Heart left ventricle (tissue), 16 donors: ENCODE measurements around the gene SRD5A2. TPM values are rescaled to one million over a fixed set of nuclear protein-coding genes. Genes with fewer than 3 reads are reported as not detected.

Source experiments
- ATAC-seq, 4 donors: fragments of 200-7000 bp; cut with Tn5 transposase; one replicate each; pipeline ENCODE4 v1.9.1; 2020 to 2022; ENCODE audit warnings: moderate library complexity in 4 of 4, mild to moderate bottlenecking in 3 of 4, moderate number of reproducible peaks in 1 of 4
- DNase-seq, 5 donors: peaks; one replicate each; pipeline ENCODE4 v3.0.0-alpha.2; 2020
- H3K27ac ChIP-seq, 12 donors: fragments of 200-600 bp; sonication (generic) in 4 of 12; one replicate each; pipeline versions ENCODE4 v1.5.0 to v1.8.0; 2016 to 2022; ENCODE audit warnings: mild to moderate bottlenecking in 2 of 12
- H3K27me3 ChIP-seq, 9 donors: fragments of 200-600 bp; sonication (generic) in 2 of 9; one replicate each; pipeline versions ENCODE4 v1.5.1 to v1.8.0; 2016 to 2022; ENCODE audit warnings: mild to moderate bottlenecking in 3 of 9
- H3K36me3 ChIP-seq, 9 donors: fragments of 200-600 bp; sonication (generic) in 2 of 9; one replicate each; pipeline versions ENCODE4 v1.5.0 to v1.8.0; 2018 to 2022; ENCODE audit warnings: mild to moderate bottlenecking in 2 of 9
- H3K4me1 ChIP-seq, 12 donors: fragments of 200-600 bp; sonication (generic) in 4 of 12; one replicate each; pipeline versions ENCODE4 v1.5.0 to v1.8.0; 2016 to 2022; ENCODE audit warnings: mild to moderate bottlenecking in 3 of 12
- H3K4me3 ChIP-seq, 12 donors: fragments of 200-600 bp; sonication (generic) in 4 of 12; one replicate each; pipeline versions ENCODE4 v1.5.0 to v1.8.0; 2017 to 2022; ENCODE audit warnings: mild to moderate bottlenecking in 9 of 12, moderate library complexity in 4 of 12
- H3K9me3 ChIP-seq, 12 donors: fragments of 200-600 bp; sonication (generic) in 4 of 12; one replicate each; pipeline versions ENCODE4 v1.5.0 to v1.8.0; 2016 to 2022; ENCODE audit warnings: mild to moderate bottlenecking in 1 of 12
- POLR2A ChIP-seq, 2 donors: fragments of 450-650 bp; IDR thresholded peaks; one replicate each; pipeline ENCODE4 v1.6.1; 2017; ENCODE audit warnings: antibody characterized with exemption in 2 of 2, mild to moderate bottlenecking in 2 of 2, moderate library complexity in 2 of 2
- WGBS, 4 donors: extraction: QIAGEN DNeasy Blood & Tissue Kit in 2 of 4; methylation state at CpG; one replicate each; pipeline versions ENCODE4 v1.1.5 to v1.1.7; 2013 to 2018; 5-methylcytosine and 5-hydroxymethylcytosine counted together
- intact Hi-C, 10 donors: fragments of 100-400 bp; cut with DNase I; formaldehyde crosslinking; loops; one replicate each; pipeline versions ENCODE4 v1.11.1 to v1.14.2; 2022
- polyA plus RNA-seq, 2 donors: library from polyadenylated mRNA; stranded (reverse); fragments of 200-250 nt; gene quantifications; one replicate each; pipeline ENCODE4 v1.2.3, GENCODE V29; 2013
- total RNA-seq, 9 donors: library from RNA; depleted of rRNA in 2 of 9; stranded (reverse); fragments of >200 nt in 2 of 9; fragmentation: NEBNext Ultra II Directional in 3 of 9; extraction: Animal tissue kit (Norgen Biotek cat#: 25700) in 3 of 9; gene quantifications; one replicate each; pipeline versions ENCODE4 v1.1.0 to v1.2.4, GENCODE V29; 2016 to 2023
- TF ChIP-seq, protein P1 (sequence below), 12 donors: fragments of 200-600 bp; sonication (generic) in 4 of 12; IDR thresholded peaks; one replicate each; pipeline versions ENCODE4 v1.5.0 to v1.8.0; 2018 to 2022; ENCODE audit warnings: antibody characterized with exemption in 12 of 12, mild to moderate bottlenecking in 5 of 12
- donor health status: ischemic (EF 13 %, LVEDD 7.1; RV severe dilation, severe dysfunction).
- donor health status: healthy with polysubstance abuse.
- donor health status: DM: no; HTN: yes; CAD: no.
- donor health status: DM: no; HTN: no; CAD: no.
- donor health status: ischemic (EF 25% LVEDD 6.9; RV normal size, moderate dysfunction).
- donor health status: ischemic (EF 25% LVEDD 5.7; RV mildly dilated, moderate dysfunction).
- donor health status: healthy.
- donor health status: DM: yes; HTN: yes; CAD: no.
- donor health status: ischemic (EF 35%, LVEDD 5.7; RV mildly dilated, moderate dysfunction).
- donor health status: nonischemic (EF 11% LVEDD 7.7; RV severe dilation, severe dysfunction).
- donor health status: DM: yes; HTN: yes; CAD: no.
- donor health status: PGD.
- donor health status: ischemic (EF 29% LVEDD 5.4; RV normal size, mild dysfunction).
- donor health status: nonischemic (EF 23%, LVEDD 6.1; RV moderate dilation, normal function).

Gene SRD5A2
- total and polyA plus RNA-seq, 11 donors = not detected

DNA sequence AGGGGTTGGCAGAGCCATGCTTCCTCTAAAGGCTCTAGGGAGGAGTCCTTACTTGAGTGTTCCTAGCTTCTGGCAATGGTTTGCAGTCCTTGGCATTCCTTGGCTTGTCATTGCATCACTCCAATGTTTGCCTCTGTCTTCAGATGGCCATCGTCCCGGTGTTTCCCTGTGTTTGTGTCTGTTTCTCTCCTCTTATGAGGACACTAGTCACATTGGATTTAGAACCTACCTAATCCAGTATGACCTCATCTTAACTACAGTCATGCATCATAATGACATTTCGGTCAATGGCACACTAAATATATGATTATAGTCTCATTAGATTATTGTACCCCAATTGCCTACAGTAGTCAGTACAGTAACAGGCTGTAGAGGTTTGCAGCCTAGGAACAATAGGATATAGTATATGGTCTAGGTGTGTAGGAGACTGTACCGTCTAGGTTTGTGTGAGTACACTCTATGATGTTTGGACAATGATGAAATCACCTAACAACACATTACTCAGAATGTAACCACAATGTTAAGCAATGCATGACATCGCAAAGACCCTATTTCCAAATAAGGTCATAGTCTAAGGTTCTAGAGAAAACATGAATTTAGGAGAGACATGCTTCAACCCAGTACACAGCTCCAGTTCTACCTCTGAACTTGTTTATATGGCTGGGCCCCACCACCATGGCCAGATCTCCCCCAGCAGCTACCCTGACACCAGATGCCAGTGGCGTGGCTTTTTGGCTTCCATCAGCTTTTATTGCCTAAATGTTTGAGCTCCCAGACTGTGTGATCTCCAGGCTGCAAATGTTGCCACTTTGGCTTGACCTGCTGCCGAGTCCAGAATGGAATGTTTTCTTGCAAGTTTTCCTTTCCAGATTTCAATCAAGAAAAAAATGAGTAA lies 22.1 kb downstream of the SRD5A2 start:
- intact Hi-C loops = no loop called here
- Histone ChIP-seq H3K4me1 (no peaks in the 10 kb centered on the region), H3K9me3 (peaks cover 0 to 19% (median 5%) of the 10 kb centered on the region in 12 donors), H3K27me3 (no peaks in the 10 kb centered on the region), H3K4me3 (no peak overlapping the region), H3K27ac (no peak overlapping the region), H3K36me3 (no peaks in the 10 kb centered on the region)
- WGBS, 4 donors = 70 to 83% (median 73%) methylated on average over 7 of the region's 7 CpGs
- ATAC-seq (no peak), DNase-seq (no peak)
- TF ChIP-seq, protein P1, sequence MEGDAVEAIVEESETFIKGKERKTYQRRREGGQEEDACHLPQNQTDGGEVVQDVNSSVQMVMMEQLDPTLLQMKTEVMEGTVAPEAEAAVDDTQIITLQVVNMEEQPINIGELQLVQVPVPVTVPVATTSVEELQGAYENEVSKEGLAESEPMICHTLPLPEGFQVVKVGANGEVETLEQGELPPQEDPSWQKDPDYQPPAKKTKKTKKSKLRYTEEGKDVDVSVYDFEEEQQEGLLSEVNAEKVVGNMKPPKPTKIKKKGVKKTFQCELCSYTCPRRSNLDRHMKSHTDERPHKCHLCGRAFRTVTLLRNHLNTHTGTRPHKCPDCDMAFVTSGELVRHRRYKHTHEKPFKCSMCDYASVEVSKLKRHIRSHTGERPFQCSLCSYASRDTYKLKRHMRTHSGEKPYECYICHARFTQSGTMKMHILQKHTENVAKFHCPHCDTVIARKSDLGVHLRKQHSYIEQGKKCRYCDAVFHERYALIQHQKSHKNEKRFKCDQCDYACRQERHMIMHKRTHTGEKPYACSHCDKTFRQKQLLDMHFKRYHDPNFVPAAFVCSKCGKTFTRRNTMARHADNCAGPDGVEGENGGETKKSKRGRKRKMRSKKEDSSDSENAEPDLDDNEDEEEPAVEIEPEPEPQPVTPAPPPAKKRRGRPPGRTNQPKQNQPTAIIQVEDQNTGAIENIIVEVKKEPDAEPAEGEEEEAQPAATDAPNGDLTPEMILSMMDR (IDR thresholded peaks at IDR 0.05) = no peak
- no peak for TF ChIP-seq POLR2A (IDR thresholded peaks at IDR 0.05)

DNA sequence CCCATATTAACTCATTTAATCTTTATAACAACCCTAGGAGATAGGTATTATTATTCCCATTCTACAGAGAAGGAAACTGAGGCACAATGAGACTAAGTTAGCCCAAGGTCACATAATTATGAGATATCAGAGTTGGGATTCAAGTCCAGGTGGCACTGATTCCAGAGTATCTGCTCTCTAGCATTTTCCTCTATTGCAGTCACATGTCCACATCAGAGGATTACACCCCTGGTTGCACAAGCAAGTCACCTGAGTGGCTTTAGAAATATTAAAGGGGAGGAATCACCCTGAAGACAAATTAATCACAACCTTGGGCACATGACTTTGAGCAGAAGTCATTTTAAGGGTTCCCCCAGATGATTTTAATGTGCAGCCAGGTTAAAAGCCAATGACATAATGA lies 23.8 kb downstream of the SRD5A2 start:
- Histone ChIP-seq H3K4me3 (no peak overlapping the region), H3K27me3 (no peaks in the 10 kb centered on the region), H3K36me3 (no peaks in the 10 kb centered on the region), H3K4me1 (no peaks in the 10 kb centered on the region), H3K27ac (no peak overlapping the region), H3K9me3 (peaks cover 0 to 36% (median 13%) of the 10 kb centered on the region in 12 donors)
- TF ChIP-seq, protein P1 (IDR thresholded peaks at IDR 0.05) = no peak
- ATAC-seq (no peak), DNase-seq (no peak)
- intact Hi-C loops = no loop called here

DNA sequence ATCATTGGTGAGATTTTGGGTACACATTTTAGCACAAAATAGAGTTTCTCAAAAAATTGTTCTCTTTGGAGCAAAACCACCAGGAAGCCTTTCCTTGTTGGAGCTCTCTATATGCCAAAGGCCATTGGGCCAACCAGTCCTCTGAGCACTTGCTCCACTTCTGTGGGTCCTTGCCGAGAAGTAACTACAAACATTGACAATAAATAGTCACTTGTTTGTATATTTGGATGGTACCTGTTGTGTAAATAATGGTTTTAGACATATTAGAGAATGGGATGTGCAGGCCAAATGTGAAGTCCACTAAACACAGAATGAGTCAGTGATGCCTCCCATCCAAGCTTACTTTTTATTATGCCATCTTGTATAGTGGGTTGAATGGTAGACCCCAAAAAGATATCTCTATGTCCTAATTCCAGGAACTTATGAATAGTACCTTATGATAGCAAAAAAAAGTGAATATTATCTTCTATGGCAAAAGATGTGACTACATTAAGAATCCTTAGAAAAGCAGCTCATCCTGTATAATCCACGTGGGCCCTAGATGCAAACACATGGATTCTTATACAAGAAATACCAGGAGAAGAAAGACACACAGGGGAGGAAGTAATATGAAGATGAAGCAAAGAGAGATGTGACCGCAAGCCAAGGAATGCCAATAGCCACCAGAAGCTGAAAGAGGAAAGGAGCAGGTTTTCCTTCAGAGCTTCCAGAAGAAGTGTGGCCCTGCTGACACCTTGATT lies 24.6 kb downstream of the SRD5A2 start:
- TF ChIP-seq, protein P1 (IDR thresholded peaks at IDR 0.05) = no peak
- TF ChIP-seq POLR2A (IDR thresholded peaks at IDR 0.05) = no peak
- peaks cover 0 to 40% (median 13%) of the 10 kb centered on the region in 12 donors for H3K9me3 ChIP-seq
- DNase-seq (no peak), ATAC-seq (no peak)
- H3K27ac ChIP-seq = no peak overlapping the region
- no peak overlapping the region for H3K4me3 ChIP-seq
- intact Hi-C loops = no loop called here
- no peaks in the 10 kb centered on the region for H3K27me3 ChIP-seq
- H3K36me3 ChIP-seq = no peaks in the 10 kb centered on the region
- H3K4me1 ChIP-seq = no peaks in the 10 kb centered on the region
- WGBS, 4 donors = 68 to 76% (median 71%) methylated on average over 3 of the region's 3 CpGs

DNA sequence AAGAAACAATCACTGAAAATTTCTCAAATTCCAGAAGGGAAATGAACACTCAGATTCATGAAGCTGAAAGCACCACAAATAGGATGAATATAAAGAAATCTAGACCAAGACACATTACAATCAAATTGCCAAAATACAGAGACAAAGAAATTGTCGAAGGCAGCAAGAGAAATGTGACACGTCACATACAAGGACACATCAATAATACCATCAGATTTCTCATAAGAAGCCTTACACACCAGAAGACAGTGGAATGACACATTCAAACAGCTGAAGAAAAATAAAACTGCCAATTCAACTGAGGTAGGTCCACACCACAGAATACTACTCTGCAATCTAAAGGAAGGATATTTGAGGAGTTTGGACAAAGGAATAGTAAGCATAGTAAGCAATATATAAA lies 27.4 kb downstream of the SRD5A2 start:
- no peaks in the 10 kb centered on the region for H3K27me3 ChIP-seq
- H3K4me1 ChIP-seq = no peaks in the 10 kb centered on the region
- no peak overlapping the region for H3K27ac ChIP-seq
- intact Hi-C loops = no loop called here
- DNase-seq = no peak
- TF ChIP-seq POLR2A (IDR thresholded peaks at IDR 0.05) = no peak
- TF ChIP-seq, protein P1 (IDR thresholded peaks at IDR 0.05) = no peak
- H3K9me3 ChIP-seq = peaks cover 0 to 42% (median 13%) of the 10 kb centered on the region in 12 donors
- no peak for ATAC-seq
- no peak overlapping the region for H3K4me3 ChIP-seq
- 83 to 86% (median 85%) methylated on average over 2 of the region's 2 CpGs for WGBS, 4 donors
- H3K36me3 ChIP-seq = no peaks in the 10 kb centered on the region
